Hepatocyte (in vitro differentiated cells): ENCODE results near the gene DIP2C. TPM values are rescaled to one million over a fixed set of nuclear protein-coding genes. Genes with fewer than 3 reads are reported as not detected.
A peak's percentile ranks its signal among the peaks of the same experiment; 100 is the strongest.

ENCODE experiments used
- DNase-seq: peaks from one replicate; pipeline ENCODE4 v3.0.0-alpha.2; 2016; ENCODE audit warnings: low spot score
- H2AFZ ChIP-seq: fragments of 200-600 bp; sonication (generic); 2 replicates; pipeline ENCODE4 v1.6.0; 2016; ENCODE audit warnings: antibody characterized with exemption, mild to moderate bottlenecking
- H3K27ac ChIP-seq: fragments of 200-600 bp; sonication (generic); 2 replicates; pipeline ENCODE4 v1.5.1; 2016; ENCODE audit warnings: mild to moderate bottlenecking
- H3K27me3 ChIP-seq: fragments of 200-600 bp; sonication (generic); 2 replicates; pipeline ENCODE4 v1.6.1; 2016
- H3K36me3 ChIP-seq: fragments of 200-600 bp; sonication (generic); replicated peaks from 2 replicates; pipeline ENCODE4 v1.5.1; 2016; ENCODE audit warnings: low read depth; ENCODE audit not compliant: insufficient read depth
- H3K4me1 ChIP-seq: fragments of 200-600 bp; sonication (generic); 2 replicates; pipeline ENCODE4 v1.5.1; 2016; ENCODE audit warnings: mild to moderate bottlenecking, moderate library complexity; ENCODE audit not compliant: insufficient read depth
- H3K4me2 ChIP-seq: fragments of 200-600 bp; sonication (generic); 2 replicates; pipeline ENCODE4 v1.6.0; 2016
- H3K4me3 ChIP-seq: fragments of 200-600 bp; sonication (generic); 2 replicates; pipeline ENCODE4 v1.5.1; 2016; ENCODE audit warnings: mild to moderate bottlenecking
- H3K79me2 ChIP-seq: fragments of 200-600 bp; sonication (generic); 2 replicates; pipeline ENCODE4 v1.6.0; 2017; ENCODE audit warnings: mild to moderate bottlenecking
- H3K9me2 ChIP-seq: fragments of 200-600 bp; sonication (generic); replicated peaks from 2 replicates; pipeline ENCODE4 v1.6.0; 2017; ENCODE audit warnings: mild to moderate bottlenecking; ENCODE audit not compliant: insufficient read depth
- H3K9me3 ChIP-seq: fragments of 200-600 bp; sonication (generic); 2 replicates; pipeline ENCODE4 v1.5.1; 2016; ENCODE audit warnings: low read depth, mild to moderate bottlenecking
- H4K20me1 ChIP-seq: fragments of 200-600 bp; sonication (generic); 2 replicates; pipeline ENCODE4 v1.6.0; 2016; ENCODE audit warnings: mild to moderate bottlenecking; ENCODE audit not compliant: insufficient read depth, poor library complexity, severe bottlenecking
- CTCF ChIP-seq: fragments of 200-600 bp; sonication (generic); IDR thresholded peaks from 2 replicates; pipeline ENCODE4 v1.5.1; 2016; ENCODE audit warnings: antibody characterized with exemption, mild to moderate bottlenecking; ENCODE audit not compliant: poor library complexity
- EZH2 ChIP-seq: fragments of 200-600 bp; sonication (generic); IDR thresholded peaks from 2 replicates; pipeline ENCODE4 v1.6.1; 2016; ENCODE audit warnings: antibody characterized with exemption, mild to moderate bottlenecking, borderline replicate concordance
- EZH2phosphoT487 ChIP-seq: fragments of 200-600 bp; sonication (generic); IDR thresholded peaks from one replicate; pipeline ENCODE4 v1.6.1; 2018; ENCODE audit warnings: antibody characterized with exemption, mild to moderate bottlenecking, low read depth, moderate library complexity; ENCODE audit not compliant: unreplicated experiment, severe bottlenecking
- WGBS: methylation state at CpG from one replicate; pipeline ENCODE4 v1.1.6; 2016; ENCODE audit warnings: low lambda C conversion rate; ENCODE audit errors: missing lambda C conversion rate; 5-methylcytosine and 5-hydroxymethylcytosine counted together
- polyA plus RNA-seq: library from polyadenylated mRNA; unstranded; fragments of >200 nt; fragmentation: Nextera tagmentation; extraction: Ambion mirVana; gene quantifications from 2 replicates; pipeline ENCODE4 v1.2.1, GENCODE V29; 2016
- total RNA-seq: library from RNA; depleted of rRNA; stranded (reverse); fragments of >200 nt; gene quantifications from 2 replicates; pipeline ENCODE4 v1.2.3, GENCODE V29; 2014

DIP2C gene
- total and polyA plus RNA-seq, 2 experiments from 2014 or later, result 11.1 to 12.8 TPM

DNA sequence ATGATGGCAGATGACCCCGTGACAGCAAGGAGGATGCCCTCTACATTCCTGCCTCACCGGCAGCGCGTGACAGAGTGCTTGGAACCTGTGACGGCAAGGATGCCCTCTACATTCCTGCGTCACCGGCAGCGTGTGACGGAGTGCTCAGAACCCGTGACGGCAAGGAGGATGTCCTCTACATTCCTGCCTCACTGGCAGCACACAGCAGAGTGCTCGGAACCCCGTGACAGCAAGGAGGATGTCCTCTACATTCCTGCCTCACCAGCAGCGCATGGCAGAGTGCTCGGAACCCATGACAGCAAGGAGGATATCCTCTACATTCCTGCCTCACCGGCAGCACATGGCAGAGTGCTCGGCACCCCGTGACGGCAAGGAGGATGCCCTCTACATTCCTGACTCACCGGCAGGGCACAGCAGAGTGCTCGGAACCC, 231.0 kb downstream of the DIP2C start:
- Histone ChIP-seq H4K20me1 (no peaks in the 10 kb centered on the region), H3K27ac (no peak overlapping the region), H3K4me3 (no peak overlapping the region), H3K79me2 (peaks cover 7% of the 10 kb centered on the region), H3K4me1 (peaks cover 7% of the 10 kb centered on the region), H3K9me2 (no peaks in the 10 kb centered on the region), H3K4me2 (no peak overlapping the region), H3K36me3 (no peaks in the 10 kb centered on the region), H3K27me3 (no peaks in the 10 kb centered on the region), H2AFZ (no peak overlapping the region), H3K9me3 (no peaks in the 10 kb centered on the region)
- DNase-seq, result no peak
- 96% methylated on average over 21 of the region's 21 CpGs for WGBS
- TF ChIP-seq EZH2phosphoT487, result no peak
- no peak for TF ChIP-seq CTCF
- TF ChIP-seq EZH2, result no peak

- Histone ChIP-seq H4K20me1 (no peaks in the 10 kb centered on the region), H3K9me2 (no peaks in the 10 kb centered on the region), H3K36me3 (no peaks in the 10 kb centered on the region), H3K79me2 (peaks cover 8% of the 10 kb centered on the region), H3K27ac (no peak overlapping the region), H3K9me3 (no peaks in the 10 kb centered on the region), H3K4me3 (no peak overlapping the region), H3K27me3 (no peaks in the 10 kb centered on the region), H2AFZ (no peak overlapping the region), H3K4me2 (no peak overlapping the region), H3K4me1 (peaks cover 19% of the 10 kb centered on the region)
- no peak for TF ChIP-seq CTCF
- TF ChIP-seq EZH2, result no peak
- no peak for TF ChIP-seq EZH2phosphoT487
- no peak for DNase-seq
- 84% methylated on average over 8 of the region's 8 CpGs for WGBS
Observed at GRCh38 chr10:456486-456885, 233.0 kb downstream of the DIP2C start.

- Histone ChIP-seq H4K20me1 (no peaks in the 10 kb centered on the region), H3K79me2 (peaks cover 5% of the 10 kb centered on the region), H3K36me3 (no peaks in the 10 kb centered on the region), H3K4me3 (no peak overlapping the region), H3K4me1 (peaks cover 19% of the 10 kb centered on the region), H3K27ac (no peak overlapping the region), H2AFZ (no peak overlapping the region), H3K9me2 (no peaks in the 10 kb centered on the region), H3K4me2 (no peak overlapping the region), H3K9me3 (no peaks in the 10 kb centered on the region), H3K27me3 (no peaks in the 10 kb centered on the region)
- TF ChIP-seq EZH2phosphoT487, result no peak
- no peak for TF ChIP-seq EZH2
- no peak for TF ChIP-seq CTCF
- DNase-seq, result peak; percentile 81
- 39% methylated on average over 5 of the region's 5 CpGs for WGBS
Observed at GRCh38 chr10:454860-455259, 234.6 kb downstream of the DIP2C start.

DNA sequence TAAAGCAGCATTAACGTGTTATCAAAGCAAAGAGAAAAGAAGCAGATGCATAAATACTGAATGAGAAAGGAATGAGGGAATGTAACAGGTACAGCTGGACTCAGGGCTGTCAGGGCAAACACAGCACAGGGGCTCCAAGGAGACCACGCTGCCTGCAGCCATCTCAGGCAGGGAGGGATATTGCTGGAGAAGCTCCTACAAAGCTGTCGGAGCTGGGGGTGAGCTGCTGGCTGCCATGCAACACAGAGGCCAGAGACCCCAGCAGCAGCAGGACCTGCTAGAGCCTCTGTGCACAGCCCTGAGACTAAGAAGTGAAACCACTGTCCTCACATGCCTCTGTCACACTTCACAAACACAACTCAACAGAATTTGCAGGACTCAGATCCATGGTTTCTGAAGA, 235.8 kb downstream of the DIP2C start:
- peak overlapping the region; percentile 49 for H3K27ac ChIP-seq
- H3K79me2 ChIP-seq, result peaks cover 5% of the 10 kb centered on the region
- no peaks in the 10 kb centered on the region for H3K27me3 ChIP-seq
- TF ChIP-seq CTCF (no peak), EZH2phosphoT487 (no peak), EZH2 (no peak)
- no peaks in the 10 kb centered on the region for H3K9me3 ChIP-seq
- H3K9me2 ChIP-seq, result no peaks in the 10 kb centered on the region
- peaks cover 19% of the 10 kb centered on the region for H3K4me1 ChIP-seq
- no peak overlapping the region for H3K4me3 ChIP-seq
- no peak for DNase-seq
- 73% methylated on average over 3 of the region's 3 CpGs for WGBS
- H3K4me2 ChIP-seq, result no peak overlapping the region
- H3K36me3 ChIP-seq, result no peaks in the 10 kb centered on the region
- no peak overlapping the region for H2AFZ ChIP-seq
- H4K20me1 ChIP-seq, result no peaks in the 10 kb centered on the region
